ENCODE data around the gene ZNF487.
"Not testable (repeated sequence)": the region's sequence is repeated elsewhere in the genome, so short reads cannot be mapped to it uniquely, and the experiment has no call there.

ZNF487 gene

GRCh38 chr10:43436291-43437140, at the start of gene ZNF487:
Gene ZNF487, plus strand, starts transcription at chr10:43437111. Its CDS starts 38,703 bp downstream, at chr10:43475814.
- peak; percentile 31 for DNase-seq

DNA sequence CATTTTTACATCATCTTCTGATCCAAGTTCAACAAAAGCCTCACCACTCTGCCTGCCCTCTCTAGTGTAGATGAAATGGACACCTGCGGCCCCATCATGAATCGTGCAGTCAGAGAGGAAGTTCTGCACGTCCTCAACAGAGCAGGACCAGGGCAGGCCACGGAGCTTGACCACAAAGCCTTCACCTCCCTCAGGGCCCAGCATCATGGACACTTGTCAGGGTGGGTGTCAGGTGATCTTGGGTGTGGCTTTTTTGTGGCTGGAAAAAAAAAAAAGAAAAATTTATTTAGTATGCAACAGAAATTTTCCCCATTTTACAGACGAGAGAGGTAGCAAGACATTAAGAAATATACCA, 49.3 kb upstream of the ZNF487 start:
- DNase-seq = no peak

DNA sequence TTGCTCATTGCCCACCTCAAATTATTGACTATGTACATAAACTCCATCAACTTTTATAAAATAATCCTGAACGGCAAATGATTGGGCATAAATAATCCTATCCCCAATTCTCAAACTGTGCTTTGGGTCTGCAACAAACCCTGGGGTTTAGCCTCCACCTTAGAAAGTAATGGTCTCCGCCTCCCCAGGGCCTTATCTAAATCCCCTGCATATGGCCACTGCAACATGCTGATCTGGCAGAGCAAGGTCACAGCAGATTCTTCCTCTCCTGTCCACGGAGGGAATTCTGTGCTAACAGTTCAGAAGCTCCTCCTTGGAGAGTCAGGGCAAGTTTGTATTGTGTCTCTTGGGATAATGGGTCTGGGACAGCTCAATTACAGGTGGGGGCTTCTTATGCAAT, 47.0 kb upstream of the ZNF487 start:
- no peak for DNase-seq

DNA sequence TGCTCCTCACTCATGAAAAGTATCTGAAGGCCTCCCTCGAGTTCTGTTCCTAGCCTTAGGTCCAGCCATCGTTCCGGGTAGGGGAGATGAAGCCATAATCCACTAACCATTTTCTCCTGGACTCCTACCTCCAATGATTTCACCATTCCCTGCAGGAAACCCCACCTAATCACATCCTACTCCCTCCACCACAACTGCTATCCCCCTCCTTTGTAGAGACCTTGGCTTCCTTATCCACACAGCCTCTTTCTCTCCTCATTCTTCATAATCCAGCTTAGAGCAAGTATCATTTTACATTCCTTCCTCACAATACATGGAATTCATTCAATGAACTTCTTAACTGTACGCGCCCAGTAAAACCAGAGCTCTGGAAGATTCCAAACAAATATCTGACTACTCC, 46.6 kb upstream of the ZNF487 start:
- DNase-seq = no peak

DNA sequence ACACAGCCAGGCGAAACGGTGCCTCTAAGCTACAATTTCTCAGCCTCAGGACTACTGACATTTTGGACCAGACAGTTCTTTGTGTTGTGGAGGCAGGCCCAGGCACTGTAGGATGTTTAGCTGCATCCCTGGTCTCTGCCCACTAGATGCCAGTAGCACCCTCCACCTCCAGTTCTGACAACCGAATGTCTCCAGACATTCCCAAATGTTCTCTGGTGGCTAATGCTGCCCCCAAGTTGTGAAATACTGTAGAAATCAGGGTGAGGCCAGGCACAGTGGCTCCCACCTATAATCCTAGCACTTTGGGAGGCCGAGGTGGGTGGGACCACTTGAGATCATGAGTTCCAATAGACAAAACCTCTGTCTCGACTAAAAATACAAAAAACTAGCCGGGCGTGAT, 46.2 kb upstream of the ZNF487 start:
- no peak for DNase-seq

DNA sequence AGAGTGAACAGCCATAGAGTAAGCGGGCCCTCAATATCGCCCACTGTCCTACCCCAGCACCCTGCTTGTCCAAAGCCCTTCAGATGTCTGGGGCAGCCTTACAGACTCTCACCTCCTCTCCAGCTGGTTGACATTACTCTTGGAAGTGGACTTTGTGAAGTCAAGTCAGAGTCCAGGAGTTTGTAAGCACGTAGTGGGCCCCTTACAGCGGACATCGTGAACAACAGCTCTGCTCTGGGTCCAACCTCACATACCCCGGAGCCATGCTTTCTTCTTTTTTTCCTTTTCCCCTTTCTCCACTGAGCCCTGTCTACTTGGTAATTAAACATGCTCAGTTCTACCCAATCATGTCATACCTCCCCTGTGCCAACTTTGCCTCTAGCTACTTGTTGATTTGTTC, 45.4 kb upstream of the ZNF487 start:
- DNase-seq = no peak

DNA sequence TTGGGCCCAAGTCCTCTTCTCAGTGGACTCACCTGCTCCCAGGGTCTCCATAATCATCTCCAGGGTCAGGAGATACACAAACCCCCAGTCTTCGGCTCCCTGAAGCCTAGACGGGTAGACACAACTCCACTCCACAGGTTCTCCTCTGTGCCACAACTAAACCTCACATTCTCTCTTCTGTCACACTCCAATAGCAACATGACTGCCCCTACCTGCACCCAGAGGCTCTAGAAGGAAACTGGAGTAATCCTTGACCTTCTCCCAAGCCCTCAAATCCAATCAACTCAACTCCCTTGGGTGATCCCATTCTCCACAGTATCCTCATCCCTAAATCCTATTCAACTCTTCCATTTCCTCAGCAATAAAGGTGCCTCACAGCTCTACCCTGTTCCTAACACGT, 44.2 kb upstream of the ZNF487 start:
- DNase-seq = no peak

DNA sequence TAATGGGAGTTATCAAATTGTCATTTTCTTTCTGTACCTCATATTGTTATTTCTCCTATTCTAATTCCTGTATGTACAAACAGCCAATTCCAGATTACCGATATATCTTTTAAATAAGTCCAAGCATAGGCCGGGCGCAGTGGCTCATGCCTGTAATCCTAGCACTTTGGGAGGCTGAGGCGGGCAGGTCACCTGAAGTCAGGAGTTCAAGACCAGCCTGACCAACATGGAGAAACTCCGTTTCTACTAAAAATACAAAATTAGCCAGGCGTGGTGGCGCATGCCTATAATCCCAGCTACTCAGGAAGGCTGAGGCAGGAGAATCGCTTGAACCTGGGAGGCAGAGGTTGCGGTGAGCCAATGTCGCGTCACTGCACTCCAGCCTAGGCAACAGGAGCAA, 43.7 kb upstream of the ZNF487 start:
- DNase-seq = not testable (repeated sequence)

DNA sequence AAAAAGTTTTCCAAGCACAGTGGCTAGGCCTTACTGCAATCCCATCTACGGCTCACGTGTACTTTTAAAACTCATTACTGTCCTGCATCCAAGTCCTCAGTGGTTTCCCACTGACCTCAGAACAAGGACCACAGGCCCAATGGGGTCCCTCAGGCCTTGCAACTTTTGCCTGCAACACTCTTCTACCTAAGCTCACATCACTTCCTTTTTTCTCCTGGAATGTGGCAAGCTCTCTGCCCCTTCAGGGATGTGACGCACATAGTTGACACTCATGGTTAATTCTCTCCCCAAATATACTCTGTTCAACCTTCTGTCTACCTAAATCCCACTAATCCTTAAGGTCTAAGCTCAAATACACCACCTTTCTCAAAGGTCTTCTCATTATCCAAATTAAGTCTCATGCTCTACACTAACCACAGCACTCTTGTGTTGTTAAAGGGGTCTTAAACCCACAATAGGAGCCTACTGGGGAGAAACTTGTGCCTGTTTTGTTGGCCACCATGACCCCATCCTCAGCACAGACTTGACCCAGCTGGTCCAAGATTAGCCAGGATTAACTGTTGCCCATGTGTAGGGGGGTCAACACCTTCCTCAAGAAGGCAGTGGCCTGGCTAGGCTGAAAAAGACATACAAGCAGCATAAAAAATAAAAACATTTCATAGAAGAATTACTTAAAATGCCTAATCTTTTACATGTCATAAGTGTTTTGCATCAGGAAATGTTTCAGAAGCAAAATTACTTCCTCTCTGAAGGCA, 43.1 kb upstream of the ZNF487 start:
- no peak for DNase-seq

- no peak for DNase-seq
Observed at GRCh38 chr10:43394868-43395267, 42.0 kb upstream of the ZNF487 start.

DNA sequence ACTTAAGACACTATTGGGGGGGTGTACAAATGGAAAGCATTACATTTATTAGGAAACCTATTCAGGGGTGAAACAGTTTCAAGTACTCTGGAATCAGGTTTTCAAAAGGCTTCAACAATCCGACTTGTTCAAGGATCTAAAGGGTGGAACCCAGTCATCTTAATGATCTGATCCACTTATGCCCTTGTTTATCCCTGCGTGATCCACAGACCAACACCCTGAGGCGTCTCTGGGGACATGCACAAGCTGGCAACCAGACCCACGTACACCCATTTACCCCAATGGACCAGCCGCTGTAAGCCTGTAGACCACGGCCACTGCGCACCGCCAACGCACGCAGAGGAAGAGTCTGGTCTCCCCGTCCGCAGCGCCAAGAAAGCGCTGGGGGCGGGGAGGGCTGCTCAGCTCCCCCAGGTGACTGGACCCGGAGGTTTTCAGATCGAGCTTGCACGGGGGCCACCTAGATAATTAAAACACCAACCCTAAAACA, 41.3 kb upstream of the ZNF487 start:
- DNase-seq = no peak

DNA sequence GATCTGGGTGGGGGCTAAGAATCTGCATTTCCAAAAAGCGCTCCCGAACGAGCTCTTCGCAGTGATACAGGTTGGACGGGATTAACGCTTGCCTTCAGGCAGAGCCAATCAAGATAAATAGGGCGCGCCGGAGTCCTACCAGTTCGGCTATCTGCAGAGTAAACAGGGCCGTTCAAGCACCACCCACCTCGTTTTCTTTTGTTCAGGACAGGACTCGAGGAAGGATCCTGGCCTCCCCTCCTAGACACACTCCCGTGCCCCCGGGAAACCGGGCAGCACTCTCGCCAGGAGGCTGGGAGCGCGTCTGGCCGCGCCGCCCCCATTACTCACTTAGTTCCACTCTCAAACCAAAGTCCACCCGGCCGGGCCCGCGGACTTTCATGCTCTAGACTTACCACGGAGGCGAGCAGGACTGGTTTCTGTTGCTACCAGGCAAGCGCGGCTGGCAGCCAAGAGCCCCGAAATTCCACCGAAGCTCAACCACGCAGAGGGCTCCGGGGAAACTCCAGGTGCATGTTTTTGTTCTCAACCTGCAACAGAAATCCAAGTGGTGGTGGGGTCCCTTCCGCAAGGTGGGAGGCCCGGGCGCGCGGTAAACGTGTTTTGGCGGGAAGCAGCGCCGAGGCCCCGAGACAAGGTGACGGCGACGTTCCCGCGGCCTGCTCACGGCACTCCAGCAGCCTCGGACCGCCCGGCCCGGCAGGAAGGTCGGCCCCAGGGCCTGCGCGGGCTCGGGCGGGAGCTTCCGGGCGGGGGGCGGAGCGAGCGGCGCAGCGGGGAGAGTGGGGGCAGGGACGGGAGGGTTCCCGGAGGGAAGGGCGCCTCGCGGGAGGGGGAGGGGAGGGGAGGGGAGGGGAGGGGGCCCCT, 40.6 kb upstream of the ZNF487 start:
- peak; percentile 44 for DNase-seq

DNA sequence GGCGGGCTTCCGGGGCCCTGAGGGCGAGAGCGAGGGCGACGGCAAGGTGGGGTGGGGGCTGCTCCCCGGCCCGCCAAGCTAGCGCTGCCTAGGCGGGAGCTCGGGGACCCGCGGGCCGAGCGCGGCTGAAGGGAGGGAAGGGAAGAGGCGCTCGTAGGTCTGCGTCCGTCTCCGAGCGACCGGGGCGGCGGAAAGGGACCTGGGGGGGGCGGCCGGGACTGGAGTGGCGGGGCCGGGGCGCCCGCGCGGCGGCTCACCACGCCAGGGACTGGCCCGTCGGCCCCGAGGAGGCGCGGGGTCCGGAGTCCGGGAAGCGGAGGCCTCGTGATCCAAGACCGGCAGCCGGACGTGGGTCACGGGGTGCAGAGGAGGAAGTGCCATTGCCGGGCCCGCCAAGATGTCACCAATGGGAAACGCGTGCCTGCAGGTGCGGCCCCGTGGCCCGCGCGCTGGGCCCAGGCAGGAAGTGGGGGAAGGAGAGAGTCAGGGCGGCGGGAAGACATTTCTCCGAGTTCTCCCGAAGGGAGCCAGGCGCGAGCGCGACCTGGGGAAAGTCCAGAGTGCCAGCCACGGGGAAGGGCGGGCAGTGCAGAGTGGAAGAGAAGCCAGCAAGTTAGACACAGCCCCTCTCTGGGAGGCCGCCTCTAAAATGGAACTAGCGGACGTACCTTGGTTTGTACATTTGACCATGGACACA, 39.8 kb upstream of the ZNF487 start:
- DNase-seq = peak; percentile 71

DNA sequence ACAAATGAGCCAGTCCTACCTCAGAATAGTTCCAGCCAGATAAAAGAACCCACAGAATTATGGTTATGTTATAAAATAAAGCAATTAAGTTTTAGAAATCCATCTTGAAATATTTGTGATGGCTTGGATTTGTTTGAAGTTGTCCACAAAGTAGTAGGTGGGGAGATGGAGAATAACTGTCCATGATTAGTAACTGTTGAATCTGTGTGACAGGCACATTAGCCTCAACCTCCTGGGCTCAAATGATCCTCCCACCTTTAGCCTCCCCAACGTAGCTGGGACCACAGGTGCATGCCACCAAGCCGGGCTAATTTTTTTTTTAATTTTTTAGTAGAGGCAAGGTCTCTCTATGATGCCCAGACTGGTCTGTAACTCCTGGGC, 38.0 kb upstream of the ZNF487 start:
- no peak for DNase-seq

DNA sequence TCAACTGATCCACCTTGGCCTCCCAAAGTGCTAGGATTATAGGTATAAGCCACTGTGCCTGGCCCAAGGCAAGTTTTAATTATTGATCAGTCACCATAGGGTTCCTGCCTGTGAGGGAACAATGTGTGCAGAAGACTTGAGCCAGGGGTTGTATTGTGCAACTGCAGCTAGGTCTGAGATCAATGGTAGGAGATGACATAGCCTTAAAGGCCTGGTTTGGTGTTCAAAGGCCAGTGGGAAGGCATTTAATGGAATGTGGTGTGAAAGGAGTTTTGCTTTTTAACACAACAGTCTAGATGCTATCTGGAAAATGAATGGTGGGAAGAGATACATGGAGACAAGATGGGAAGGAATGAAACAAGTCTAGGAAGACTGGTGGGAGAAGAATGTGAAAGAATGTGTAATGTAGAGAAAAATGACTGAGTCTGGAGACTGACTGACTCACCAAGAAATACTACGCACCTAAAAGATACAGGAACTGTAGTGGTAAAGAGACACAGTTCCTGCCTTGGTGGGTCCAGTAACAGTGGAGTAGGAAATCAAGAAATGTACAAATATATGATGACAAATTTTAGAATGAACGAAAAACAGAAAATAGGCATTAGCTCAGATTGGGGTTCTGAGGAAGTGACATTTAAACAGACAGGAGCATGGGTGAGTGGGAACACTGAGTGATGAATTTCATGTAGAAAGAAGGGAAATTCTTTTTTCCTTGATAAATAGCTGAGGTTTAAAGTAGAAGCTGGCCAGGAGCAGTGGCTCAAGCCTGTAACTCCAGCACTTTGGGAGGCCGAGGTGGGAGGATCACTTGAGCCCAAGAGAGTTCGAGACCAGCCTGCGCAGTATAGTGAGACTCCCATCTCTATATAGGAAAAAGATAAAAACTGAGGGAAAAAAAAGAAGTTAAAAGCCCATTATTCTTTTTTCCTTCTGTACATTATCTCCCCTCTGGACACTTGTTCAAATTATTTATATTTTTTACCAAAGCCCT, 37.3 kb upstream of the ZNF487 start:
- DNase-seq = no peak

- DNase-seq = no peak
Observed at GRCh38 chr10:43401627-43402026, 35.3 kb upstream of the ZNF487 start.

GRCh38 chr10:43402176-43402575, 34.7 kb upstream of the ZNF487 start:
- no peak for DNase-seq

- DNase-seq = no peak
Observed at GRCh38 chr10:43402880-43403452, 33.9 kb upstream of the ZNF487 start.

GRCh38 chr10:43403911-43404703, 32.8 kb upstream of the ZNF487 start:
- no peak for DNase-seq

- DNase-seq = no peak
Observed at GRCh38 chr10:43404704-43405084, 32.2 kb upstream of the ZNF487 start.
